RWPE1 (cell line): ENCODE results near the gene NLRP1.

Experiments
- CTCF ChIA-PET: fragments of 350-600 bp; sonication (Branson Sonifier 250); formaldehyde crosslinking; extraction: SDS; loops from one replicate; lab custom pipeline; 2021; lab: Yijun Ruan, JAX
- POLR2A ChIA-PET: fragments of 400-600 bp; formaldehyde crosslinking; extraction: SDS; loops from one replicate; lab custom pipeline; 2020; ENCODE audit warnings: antibody characterized with exemption; ENCODE audit not compliant: low non-redundant PET; lab: Yijun Ruan, JAX
- DNase-seq: peaks from one replicate; pipeline ENCODE4 v3.0.0; 2012; ENCODE audit warnings: low spot score
- H3K27ac ChIP-seq: fragments of 450-650 bp; 2 replicates; pipeline ENCODE4 v1.5.1; 2017
- CTCF ChIP-seq: fragments of 450-650 bp; conservative IDR thresholded peaks from 2 replicates; pipeline ENCODE4 v1.5.1; 2017; ENCODE audit warnings: low read depth, mild to moderate bottlenecking

Gene NLRP1

GRCh38 chr17:5540321-5540720 is 44.0 kb downstream of the NLRP1 start:
- H3K27ac ChIP-seq = no peak overlapping the region
- ChIA-PET POLR2A (no interaction called here), CTCF (no interaction called here)
- no peak for TF ChIP-seq CTCF
- no peak for DNase-seq

DNA sequence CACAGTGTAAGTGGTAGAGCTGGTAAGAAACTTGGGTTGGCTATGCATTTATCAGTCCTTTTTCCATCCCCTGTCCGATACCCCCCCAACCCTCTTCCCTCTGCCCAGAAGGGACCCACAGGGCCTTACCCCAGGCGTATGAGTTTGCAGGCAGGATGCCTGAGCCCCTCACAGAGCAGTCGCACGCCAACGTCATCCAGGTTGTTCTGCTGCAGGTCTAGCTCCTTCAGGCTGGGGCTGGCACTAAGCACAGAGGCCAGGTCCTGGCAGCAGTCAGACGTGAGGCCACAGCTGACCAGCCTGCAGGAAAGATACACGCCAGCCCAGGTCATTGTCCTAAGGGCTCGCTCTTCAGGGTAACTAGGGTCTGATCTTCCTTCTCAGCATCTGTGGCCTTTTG is 45.0 kb downstream of the NLRP1 start:
- DNase-seq = no peak
- CTCF ChIA-PET = no interaction called here
- POLR2A ChIA-PET = no interaction called here
- TF ChIP-seq CTCF = no peak
- H3K27ac ChIP-seq = no peak overlapping the region

DNA sequence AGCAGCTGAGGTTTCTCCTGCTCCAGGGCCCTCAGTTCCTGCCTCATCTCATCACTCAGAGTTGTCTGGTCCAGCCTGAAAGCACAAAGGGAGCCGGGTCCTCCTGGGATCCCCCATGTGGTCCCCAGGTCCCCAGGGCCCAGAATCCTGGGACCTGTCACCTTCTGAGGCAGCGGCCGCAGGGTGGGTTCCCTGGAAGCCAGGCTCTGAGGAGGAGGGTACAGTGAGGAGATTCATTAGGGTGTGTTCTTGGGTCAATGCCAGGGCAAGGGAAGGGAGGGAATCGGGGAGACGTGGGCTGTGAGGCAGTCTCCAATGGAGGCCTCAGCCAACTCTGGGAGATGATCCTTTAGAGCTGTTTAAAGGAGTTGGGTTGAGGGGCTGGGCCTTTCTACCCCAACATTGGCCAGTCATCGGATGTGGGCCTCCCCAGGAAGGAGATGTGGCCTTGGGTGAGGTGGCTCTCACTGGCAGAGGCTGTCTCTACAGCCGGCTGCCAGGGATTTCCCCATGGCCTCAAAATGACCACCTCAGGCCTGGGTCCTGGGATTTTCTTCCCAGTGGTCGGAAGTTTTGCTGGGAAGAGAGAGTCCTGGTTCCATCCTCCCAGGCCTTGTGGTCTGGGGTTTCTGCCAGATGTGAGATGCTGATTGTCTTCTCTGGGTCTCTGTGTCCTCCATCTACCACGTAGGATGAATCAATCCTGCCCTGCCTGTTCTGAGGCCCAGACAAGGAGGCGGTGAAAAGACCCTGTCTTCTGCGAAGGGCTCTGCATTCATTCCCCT is 47.3 kb downstream of the NLRP1 start:
- CTCF ChIA-PET = no interaction called here
- no peak for TF ChIP-seq CTCF
- H3K27ac ChIP-seq = peak overlapping the region; percentile 34; the same call in 1 of the 2 replicates
- DNase-seq = no peak
- POLR2A ChIA-PET = no interaction called here

- ChIA-PET POLR2A (no interaction called here), CTCF (no interaction called here)
- H3K27ac ChIP-seq = no peak overlapping the region
- DNase-seq = no peak
- no peak for TF ChIP-seq CTCF
Measured at GRCh38 chr17:5535436-5535835, 48.9 kb downstream of the NLRP1 start.

- ChIA-PET POLR2A (interaction anchor here (0.7 kb wide), 1 partner anchor 48 kb away, joined by 14 read pairs; no protein-coding TSS in a partner anchor), CTCF (no interaction called here)
- TF ChIP-seq CTCF = no peak
- DNase-seq = no peak
- H3K27ac ChIP-seq = 0 out of 2 replicates have a peak overlapping the region, but pooled peaks have one; percentile 6
Measured at GRCh38 chr17:5533486-5534315, 50.6 kb downstream of the NLRP1 start.

- no peak for DNase-seq
- TF ChIP-seq CTCF = no peak
- ChIA-PET CTCF (no interaction called here), POLR2A (no interaction called here)
- no peak overlapping the region for H3K27ac ChIP-seq
Measured at GRCh38 chr17:5532581-5532980, 51.7 kb downstream of the NLRP1 start.
